ENCODE data around the gene CLTRN.

The CLTRN gene

GRCh38 chrX:15674841-15675489 is 10.4 kb upstream of the CLTRN start:
- H3K27me3 ChIP-seq (ENCODE audit: control insufficient read depth, low read length) = no peaks in the 10 kb centered on the region
- peak overlapping the region; percentile 92 for H3K4me2 ChIP-seq (ENCODE audit: low read length)
- H3K4me3 ChIP-seq (ENCODE audit: low read length) = peak overlapping the region; percentile 88
- H3K79me2 ChIP-seq (ENCODE audit: control insufficient read depth, low read length) = peaks cover 41% of the 10 kb centered on the region
- H3K36me3 ChIP-seq (ENCODE audit: control insufficient read depth, low read length) = no peaks in the 10 kb centered on the region
- H3K9me2 ChIP-seq (replicated peaks; ENCODE audit: control insufficient read depth, low read length) = no peaks in the 10 kb centered on the region
- H4K20me1 ChIP-seq (ENCODE audit: control insufficient read depth, insufficient read depth, low read depth, low read length) = no peaks in the 10 kb centered on the region
- TF ChIP-seq EZH2phosphoT487 (IDR thresholded peaks at IDR 0.05; ENCODE audit: borderline replicate concordance, low read length) (no peak), CTCF (IDR thresholded peaks at IDR 0.05; ENCODE audit: low read depth, low read length, poor library complexity, severe bottlenecking) (no peak)
- H3K4me1 ChIP-seq (ENCODE audit: control insufficient read depth, low read length) = peaks cover 18% of the 10 kb centered on the region
- H3K9me3 ChIP-seq (ENCODE audit: control insufficient read depth, insufficient read depth, low read length) = no peaks in the 10 kb centered on the region
- no peaks in the 10 kb centered on the region for H3F3A ChIP-seq (ENCODE audit: control insufficient read depth, insufficient read depth)
- peak overlapping the region; percentile 84 for H3K27ac ChIP-seq (ENCODE audit: low read depth, low read length)

GRCh38 chrX:15674514-15674840 is 9.9 kb upstream of the CLTRN start:
- Histone ChIP-seq H3K9me2 (replicated peaks; ENCODE audit: control insufficient read depth, low read length) (no peaks in the 10 kb centered on the region), H3K4me2 (ENCODE audit: low read length) (peak overlapping the region; percentile 92), H3K79me2 (ENCODE audit: control insufficient read depth, low read length) (peaks cover 39% of the 10 kb centered on the region), H3K4me3 (ENCODE audit: low read length) (peak overlapping the region; percentile 88), H4K20me1 (ENCODE audit: control insufficient read depth, insufficient read depth, low read depth, low read length) (no peaks in the 10 kb centered on the region), H3K27ac (ENCODE audit: low read depth, low read length) (peak overlapping the region; percentile 84), H3K9me3 (ENCODE audit: control insufficient read depth, insufficient read depth, low read length) (no peaks in the 10 kb centered on the region), H3K27me3 (ENCODE audit: control insufficient read depth, low read length) (no peaks in the 10 kb centered on the region), H3K36me3 (ENCODE audit: control insufficient read depth, low read length) (no peaks in the 10 kb centered on the region), H3F3A (ENCODE audit: control insufficient read depth, insufficient read depth) (no peaks in the 10 kb centered on the region), H3K4me1 (ENCODE audit: control insufficient read depth, low read length) (peaks cover 18% of the 10 kb centered on the region)
- TF ChIP-seq CTCF (IDR thresholded peaks at IDR 0.05; ENCODE audit: low read depth, low read length, poor library complexity, severe bottlenecking) = no peak
- no peak for TF ChIP-seq EZH2phosphoT487 (IDR thresholded peaks at IDR 0.05; ENCODE audit: borderline replicate concordance, low read length)

GRCh38 chrX:15673970-15674369 is 9.4 kb upstream of the CLTRN start:
- Histone ChIP-seq H3K9me3 (ENCODE audit: control insufficient read depth, insufficient read depth, low read length) (no peaks in the 10 kb centered on the region), H3K79me2 (ENCODE audit: control insufficient read depth, low read length) (peaks cover 35% of the 10 kb centered on the region), H3K27ac (ENCODE audit: low read depth, low read length) (0 out of 2 replicates have a peak overlapping the region, but pooled peaks have one; percentile 84), H3K9me2 (replicated peaks; ENCODE audit: control insufficient read depth, low read length) (no peaks in the 10 kb centered on the region), H3K4me2 (ENCODE audit: low read length) (peak overlapping the region; percentile 92), H3K36me3 (ENCODE audit: control insufficient read depth, low read length) (no peaks in the 10 kb centered on the region), H3F3A (ENCODE audit: control insufficient read depth, insufficient read depth) (no peaks in the 10 kb centered on the region), H4K20me1 (ENCODE audit: control insufficient read depth, insufficient read depth, low read depth, low read length) (no peaks in the 10 kb centered on the region), H3K27me3 (ENCODE audit: control insufficient read depth, low read length) (no peaks in the 10 kb centered on the region), H3K4me1 (ENCODE audit: control insufficient read depth, low read length) (peaks cover 18% of the 10 kb centered on the region), H3K4me3 (ENCODE audit: low read length) (peak overlapping the region; percentile 88)
- TF ChIP-seq CTCF (IDR thresholded peaks at IDR 0.05; ENCODE audit: low read depth, low read length, poor library complexity, severe bottlenecking) (no peak), EZH2phosphoT487 (IDR thresholded peaks at IDR 0.05; ENCODE audit: borderline replicate concordance, low read length) (no peak)
